Muscle of leg (tissue), 11 donors: ENCODE data around the gene ARHGAP24. TPM values are rescaled to one million over a fixed set of nuclear protein-coding genes. Genes with fewer than 3 reads are reported as not detected.

Source experiments
- DNase-seq: peaks from one replicate; pipeline ENCODE4 v3.0.0; 2013
- H3K27ac ChIP-seq: one replicate; pipeline ENCODE4 v1.5.1; 2013; ENCODE audit warnings: mild to moderate bottlenecking, low read length, control low read depth
- H3K27me3 ChIP-seq: one replicate; pipeline ENCODE4 v1.6.1; 2013; ENCODE audit warnings: low read length; ENCODE audit not compliant: control insufficient read depth, insufficient read depth
- H3K36me3 ChIP-seq: one replicate; pipeline ENCODE4 v1.6.1; 2013; ENCODE audit warnings: low read length; ENCODE audit not compliant: control insufficient read depth, insufficient read depth
- H3K4me1 ChIP-seq: one replicate; pipeline ENCODE4 v1.6.1; 2013; ENCODE audit warnings: low read length; ENCODE audit not compliant: control insufficient read depth, insufficient read depth
- H3K4me3 ChIP-seq: one replicate; pipeline ENCODE4 v1.5.1; 2013; ENCODE audit warnings: low read length, control low read depth
- H3K9me3 ChIP-seq: replicated peaks from 2 replicates; pipeline ENCODE4 v1.6.1; 2013; ENCODE audit warnings: low read depth, low read length; ENCODE audit not compliant: control insufficient read depth
- WGBS: methylation state at CpG from one replicate; pipeline ENCODE4 v1.1.5; 2013; ENCODE audit warnings: missing lambda C conversion rate; ENCODE audit not compliant: insufficient coverage; 5-methylcytosine and 5-hydroxymethylcytosine counted together
- polyA plus RNA-seq, 8 donors: library from polyadenylated mRNA; unstranded; fragments of 120-200 nt; gene quantifications; one replicate each; pipeline versions ENCODE4 v1.2.1 to v1.2.3, GENCODE V29; 2013; ENCODE audit warnings: inconsistent platforms in 1 of 8, low replicate concordance in 1 of 8; ENCODE audit not compliant: insufficient read length in 8 of 8, insufficient read depth in 1 of 8
- total RNA-seq: library from RNA; stranded (reverse); fragments of 120-200 nt; gene quantifications from one replicate; pipeline ENCODE4 v1.2.4, GENCODE V29; 2013

Gene ARHGAP24
- total and polyA plus RNA-seq, 9 donors = 39.8 to 66.1 (median 48.9) TPM

DNA sequence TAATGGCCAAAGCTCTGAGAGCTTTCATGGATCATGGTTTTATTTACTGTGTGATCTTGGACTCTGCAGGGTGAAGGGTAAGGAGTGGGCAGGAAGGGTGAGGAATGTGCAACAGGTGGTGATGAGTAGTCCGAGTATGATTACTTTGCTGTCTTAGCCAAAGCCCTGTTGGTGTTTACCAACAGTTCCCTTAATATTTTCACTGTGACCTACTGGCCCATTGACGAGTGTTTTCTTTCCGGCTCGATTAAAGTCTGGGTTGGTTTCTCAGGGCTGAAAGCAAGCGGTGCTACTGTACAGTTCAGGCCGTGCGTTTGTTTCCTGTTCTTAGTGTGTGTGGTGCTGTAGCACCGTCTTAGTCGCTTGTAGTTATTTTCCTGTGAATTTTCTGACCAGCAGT is 2.6 kb downstream of the ARHGAP24 start:
- DNase-seq = peak; percentile 66
- 53% methylated on average over 5 of the region's 9 CpGs for WGBS
- peak overlapping the region; percentile 79 for H3K27ac ChIP-seq

DNA sequence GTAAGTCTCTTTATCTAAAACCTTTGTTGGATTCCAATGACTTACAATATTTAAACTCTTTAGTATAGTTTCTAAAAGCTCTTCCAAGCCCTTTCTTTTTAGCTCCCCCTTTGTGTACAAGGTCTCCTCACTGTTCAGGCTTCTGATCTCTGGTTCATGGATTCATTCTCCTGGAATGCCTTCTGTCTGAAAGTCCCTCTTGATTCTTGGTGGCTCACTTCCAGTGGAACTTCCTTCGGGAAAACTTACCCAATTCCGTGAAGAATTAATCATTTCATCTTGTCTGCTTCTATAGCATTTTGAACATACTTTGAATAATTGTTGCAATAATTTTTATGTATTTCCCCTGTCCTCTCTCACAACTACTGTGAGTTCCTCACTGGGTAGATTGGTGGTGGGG is 3.6 kb downstream of the ARHGAP24 start:
- no peaks in the 10 kb centered on the region for H3K36me3 ChIP-seq
- no peak for DNase-seq
- H3K27me3 ChIP-seq = no peaks in the 10 kb centered on the region
- no CpG with 5 or more reads among the region's 2 CpGs for WGBS
- peaks cover 16% of the 10 kb centered on the region for H3K4me1 ChIP-seq
- no peak overlapping the region for H3K4me3 ChIP-seq
- H3K9me3 ChIP-seq = no peaks in the 10 kb centered on the region
- peak overlapping the region; percentile 10 for H3K27ac ChIP-seq

More for the DNA sequence above, 2.6 kb downstream of the ARHGAP24 start:
- Histone ChIP-seq H3K27me3 (no peaks in the 10 kb centered on the region), H3K4me3 (peak overlapping the region; percentile 74), H3K36me3 (no peaks in the 10 kb centered on the region), H3K4me1 (peaks cover 16% of the 10 kb centered on the region), H3K9me3 (no peaks in the 10 kb centered on the region)

DNA sequence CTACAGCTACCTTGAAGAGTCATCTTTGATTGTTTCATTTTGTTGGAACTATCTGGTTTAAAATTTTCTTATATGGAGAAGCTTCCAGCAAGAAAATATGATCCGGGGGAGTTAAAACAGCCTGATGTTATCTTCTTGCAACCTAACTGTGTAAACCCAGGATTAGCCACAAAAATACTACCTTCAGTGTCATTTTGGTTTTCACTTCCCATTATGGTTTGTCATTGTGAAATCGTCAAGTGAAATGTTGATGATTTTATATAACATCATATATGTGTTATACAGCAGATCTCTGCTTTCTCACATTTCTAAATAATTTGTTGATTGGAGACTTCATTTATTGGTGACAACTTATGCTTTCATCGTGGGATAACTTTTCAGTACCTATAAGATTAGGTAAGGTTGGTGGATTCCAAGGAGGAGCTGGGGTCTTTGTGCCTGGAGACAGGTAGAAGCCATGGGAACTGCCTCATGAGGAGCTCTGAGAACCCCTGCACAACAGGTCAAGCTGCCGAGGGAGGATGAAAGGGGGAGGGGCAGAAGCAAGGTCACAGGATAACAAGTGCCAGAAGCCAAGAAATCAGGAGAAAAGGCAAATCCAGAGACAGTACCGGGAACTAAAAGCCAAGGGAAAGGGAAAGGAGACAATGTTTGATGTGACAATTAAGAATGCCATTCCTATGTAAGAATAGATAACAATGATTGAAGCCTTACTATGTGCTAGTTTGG is 7.2 kb downstream of the ARHGAP24 start:
- WGBS = 14% methylated on average over 1 of the region's 5 CpGs
- H3K36me3 ChIP-seq = no peaks in the 10 kb centered on the region
- peaks cover 10% of the 10 kb centered on the region for H3K4me1 ChIP-seq
- H3K27me3 ChIP-seq = no peaks in the 10 kb centered on the region
- H3K4me3 ChIP-seq = no peak overlapping the region
- no peak overlapping the region for H3K27ac ChIP-seq
- DNase-seq = no peak
- H3K9me3 ChIP-seq = no peaks in the 10 kb centered on the region

DNA sequence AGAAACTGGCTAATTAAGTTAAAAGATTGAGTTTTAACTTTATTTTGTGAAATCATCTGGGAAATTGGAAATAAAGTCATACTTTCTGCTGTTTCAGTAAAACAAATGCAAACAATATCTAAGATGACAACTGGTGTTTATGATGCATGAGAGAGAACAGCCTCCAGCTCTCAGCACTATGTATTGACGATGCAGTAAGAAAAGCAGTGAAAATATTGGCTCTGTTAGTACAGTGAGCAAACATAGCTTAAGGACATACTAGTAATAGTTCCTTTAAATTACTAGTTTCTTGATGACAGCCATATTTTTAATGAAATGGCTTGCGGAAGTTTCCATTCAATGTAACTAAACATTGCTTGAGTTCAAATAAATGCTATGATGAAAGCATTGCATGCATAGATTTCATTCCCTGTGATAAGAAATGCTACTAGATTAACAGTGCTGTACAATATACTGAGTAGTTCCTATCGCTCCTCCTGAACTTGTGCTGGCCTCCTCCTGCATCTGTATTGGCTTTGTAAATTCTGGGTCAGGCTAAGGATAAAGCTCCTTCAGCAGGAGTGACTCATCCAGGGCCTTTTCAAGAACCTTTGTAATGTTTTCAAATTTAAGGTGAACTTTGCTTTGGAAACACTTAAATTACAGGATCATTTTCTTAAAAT is 11.6 kb downstream of the ARHGAP24 start:
- H3K27me3 ChIP-seq = no peaks in the 10 kb centered on the region
- DNase-seq = peak; percentile 59
- peaks cover 7% of the 10 kb centered on the region for H3K4me1 ChIP-seq
- no peaks in the 10 kb centered on the region for H3K9me3 ChIP-seq
- H3K27ac ChIP-seq = no peak overlapping the region
- no peaks in the 10 kb centered on the region for H3K36me3 ChIP-seq
- WGBS = no CpG with 5 or more reads among the region's 3 CpGs
- H3K4me3 ChIP-seq = no peak overlapping the region

DNA sequence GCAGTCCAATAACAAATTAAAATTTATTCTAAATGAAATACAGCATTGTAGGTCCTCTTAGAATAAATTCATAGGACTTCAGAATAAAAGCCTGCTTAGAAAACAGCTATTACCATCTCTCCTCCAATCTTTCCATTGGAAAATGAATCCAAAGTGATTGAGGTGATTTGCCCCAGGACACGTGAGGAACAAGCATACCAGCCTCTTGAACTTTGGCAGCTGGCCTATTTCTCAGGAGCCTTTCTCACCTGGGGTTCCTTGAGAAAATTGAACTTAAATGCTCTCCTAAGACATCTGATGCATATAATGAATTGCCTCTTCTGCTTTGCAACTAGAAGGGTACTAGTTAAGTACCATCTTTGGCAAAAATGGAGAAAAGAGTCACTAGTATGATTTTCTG is 13.5 kb downstream of the ARHGAP24 start:
- no peak for DNase-seq
- no peak overlapping the region for H3K27ac ChIP-seq
- no peak overlapping the region for H3K4me3 ChIP-seq
- 80% methylated on average over 1 of the region's 1 CpG for WGBS
- no peaks in the 10 kb centered on the region for H3K9me3 ChIP-seq
- no peaks in the 10 kb centered on the region for H3K27me3 ChIP-seq
- H3K36me3 ChIP-seq = no peaks in the 10 kb centered on the region
- H3K4me1 ChIP-seq = peaks cover 11% of the 10 kb centered on the region

DNA sequence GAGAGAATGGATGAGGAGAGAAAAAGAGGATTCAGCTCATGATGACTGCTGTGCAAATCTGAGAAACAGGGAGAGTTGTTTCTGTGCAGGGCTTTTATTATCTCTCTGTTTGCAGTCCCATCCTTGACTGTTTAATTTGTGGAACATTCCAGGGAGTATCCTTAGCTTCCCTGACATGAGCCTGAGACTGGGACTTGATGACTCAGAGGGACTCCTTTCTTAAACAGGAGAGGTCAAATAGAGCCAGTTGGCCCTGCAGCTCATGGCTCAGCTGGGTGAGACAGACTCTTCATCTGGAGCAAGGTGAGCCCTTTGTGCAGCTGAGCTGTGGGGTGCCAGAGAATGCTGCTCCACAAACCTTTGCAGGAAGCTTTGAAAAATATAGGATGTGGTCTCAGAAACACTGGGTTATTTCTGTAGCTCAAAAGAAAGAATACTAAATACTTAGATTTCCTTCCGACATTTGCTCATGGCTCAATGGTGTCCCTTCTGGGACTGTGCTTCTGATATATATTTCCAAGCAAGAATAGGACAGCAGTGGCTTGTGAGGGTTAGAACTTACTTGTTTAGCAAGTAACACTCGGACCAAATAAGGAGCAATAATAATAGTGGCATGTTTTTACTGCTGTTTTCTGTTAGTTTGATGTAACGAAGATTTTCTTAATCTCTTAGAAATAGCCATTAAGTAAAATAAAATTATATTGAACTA is 14.5 kb downstream of the ARHGAP24 start:
- WGBS = no CpG with 5 or more reads among the region's 3 CpGs
- DNase-seq = peak; percentile 52
- Histone ChIP-seq H3K27ac (no peak overlapping the region), H3K36me3 (no peaks in the 10 kb centered on the region), H3K4me3 (no peak overlapping the region), H3K9me3 (no peaks in the 10 kb centered on the region), H3K27me3 (no peaks in the 10 kb centered on the region), H3K4me1 (peaks cover 11% of the 10 kb centered on the region)

DNA sequence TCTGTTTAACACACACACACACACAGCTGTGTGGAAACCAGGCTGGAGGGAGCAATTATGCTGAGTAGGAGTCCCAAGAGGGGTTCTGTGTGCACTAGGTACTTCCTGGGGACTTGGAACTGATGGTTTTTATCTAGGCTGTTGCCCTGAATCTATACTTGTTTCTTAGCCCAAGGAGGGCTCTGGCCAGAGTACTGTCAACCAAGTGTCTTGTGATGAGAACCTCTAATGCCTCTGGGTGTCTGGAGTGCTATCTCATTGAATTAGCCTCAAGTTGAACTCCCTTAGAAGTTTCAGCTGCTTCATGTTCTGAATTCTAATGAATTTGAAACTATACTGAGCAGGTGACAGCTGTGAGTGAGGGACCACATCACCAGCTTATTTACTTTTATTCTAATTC is 16.6 kb downstream of the ARHGAP24 start:
- no peaks in the 10 kb centered on the region for H3K36me3 ChIP-seq
- no peaks in the 10 kb centered on the region for H3K27me3 ChIP-seq
- peaks cover 12% of the 10 kb centered on the region for H3K4me1 ChIP-seq
- no peak overlapping the region for H3K4me3 ChIP-seq
- peak; percentile 87 for DNase-seq
- H3K9me3 ChIP-seq = no peaks in the 10 kb centered on the region
- peak overlapping the region; percentile 47 for H3K27ac ChIP-seq

DNA sequence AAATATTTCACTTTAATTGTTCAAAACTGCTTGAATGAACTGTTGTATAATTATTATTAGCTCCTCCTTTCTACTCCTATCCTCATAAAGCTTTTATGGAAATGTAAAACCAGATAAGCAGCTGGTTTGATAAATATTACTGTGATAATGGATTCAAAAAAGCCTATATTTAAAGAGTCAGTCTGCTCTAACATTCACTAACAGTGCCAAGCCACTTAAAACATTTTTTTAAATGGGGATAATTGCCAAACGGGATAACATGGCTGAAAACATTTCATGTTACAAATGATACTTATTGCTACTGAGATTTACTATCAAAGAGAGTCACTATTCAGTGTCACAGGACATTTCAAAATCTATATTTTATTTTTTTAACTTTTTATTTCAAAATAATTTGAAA is 17.4 kb downstream of the ARHGAP24 start:
- Histone ChIP-seq H3K4me3 (no peak overlapping the region), H3K27me3 (no peaks in the 10 kb centered on the region), H3K9me3 (no peaks in the 10 kb centered on the region), H3K36me3 (no peaks in the 10 kb centered on the region), H3K4me1 (peaks cover 13% of the 10 kb centered on the region), H3K27ac (no peak overlapping the region)
- DNase-seq = no peak
- no CpG with 5 or more reads among the region's 1 CpG for WGBS

DNA sequence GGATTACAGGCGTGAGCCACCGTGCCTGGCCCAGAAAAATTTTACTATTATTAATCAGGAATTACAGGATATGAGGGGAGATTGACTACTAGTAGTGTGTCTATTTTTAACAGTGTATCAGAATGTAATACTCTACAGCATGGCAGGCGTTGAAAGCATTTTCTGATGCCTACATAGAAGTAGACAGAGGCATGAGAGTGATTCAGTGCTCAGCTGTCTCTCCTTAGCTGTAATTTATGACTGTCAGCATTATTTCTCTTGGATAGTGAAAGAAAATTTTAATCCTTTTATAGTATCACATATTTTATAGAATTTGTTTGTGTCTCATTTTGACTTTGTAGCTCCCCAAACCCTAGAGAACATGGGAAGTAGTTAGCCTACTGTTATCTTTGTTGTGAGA is 20.7 kb downstream of the ARHGAP24 start:
- peaks cover 17% of the 10 kb centered on the region for H3K4me1 ChIP-seq
- no CpG with 5 or more reads among the region's 3 CpGs for WGBS
- no peaks in the 10 kb centered on the region for H3K36me3 ChIP-seq
- no peak overlapping the region for H3K4me3 ChIP-seq
- no peak overlapping the region for H3K27ac ChIP-seq
- H3K9me3 ChIP-seq = no peaks in the 10 kb centered on the region
- DNase-seq = no peak
- H3K27me3 ChIP-seq = no peaks in the 10 kb centered on the region

DNA sequence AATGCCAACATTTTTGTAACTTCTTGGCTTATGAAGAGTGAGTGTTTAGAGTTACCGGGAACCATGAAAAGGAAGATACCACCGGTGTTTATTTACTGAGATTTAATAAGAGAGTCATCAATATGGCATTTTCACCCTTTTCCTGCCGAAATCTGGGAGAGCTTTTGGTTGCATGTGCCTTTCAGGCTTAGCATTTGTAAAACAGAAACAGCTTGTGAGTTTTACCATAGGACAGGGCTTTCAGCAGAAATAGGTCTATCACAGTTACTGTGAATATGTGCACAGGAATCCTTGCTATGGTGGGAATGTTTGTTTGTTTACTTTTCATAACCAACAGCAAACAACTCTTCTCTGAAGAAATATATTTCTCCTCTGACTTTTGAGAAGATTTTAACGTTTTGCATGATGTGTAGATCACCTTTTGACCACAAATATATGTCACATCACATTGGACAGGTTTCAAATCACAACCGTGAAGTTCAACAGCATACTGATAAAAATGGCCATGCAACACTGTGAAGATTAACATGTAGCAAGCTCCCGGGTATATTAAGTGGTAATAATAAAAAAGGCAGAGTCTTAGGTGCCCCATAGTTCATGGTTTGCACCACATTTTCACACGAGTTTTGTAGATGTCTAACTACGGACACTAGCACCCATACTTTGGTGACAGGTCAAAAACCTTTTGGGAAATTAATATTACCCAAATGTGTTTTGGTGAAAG is 21.3 kb downstream of the ARHGAP24 start:
- no peak for DNase-seq
- H3K36me3 ChIP-seq = no peaks in the 10 kb centered on the region
- H3K27ac ChIP-seq = peak overlapping the region; percentile 13
- no peak overlapping the region for H3K4me3 ChIP-seq
- H3K27me3 ChIP-seq = no peaks in the 10 kb centered on the region
- WGBS = 75% methylated on average over 2 of the region's 8 CpGs
- no peaks in the 10 kb centered on the region for H3K9me3 ChIP-seq
- peaks cover 17% of the 10 kb centered on the region for H3K4me1 ChIP-seq
